GM19455 (cell line): ENCODE measurements around the gene AXDND1.

Experiments
- ATAC-seq: cut with Tn5 transposase; IDR thresholded peaks from one replicate; pipeline ENCODE4 v1.9.1; 2021; ENCODE audit not compliant: unreplicated experiment

Gene AXDND1

DNA sequence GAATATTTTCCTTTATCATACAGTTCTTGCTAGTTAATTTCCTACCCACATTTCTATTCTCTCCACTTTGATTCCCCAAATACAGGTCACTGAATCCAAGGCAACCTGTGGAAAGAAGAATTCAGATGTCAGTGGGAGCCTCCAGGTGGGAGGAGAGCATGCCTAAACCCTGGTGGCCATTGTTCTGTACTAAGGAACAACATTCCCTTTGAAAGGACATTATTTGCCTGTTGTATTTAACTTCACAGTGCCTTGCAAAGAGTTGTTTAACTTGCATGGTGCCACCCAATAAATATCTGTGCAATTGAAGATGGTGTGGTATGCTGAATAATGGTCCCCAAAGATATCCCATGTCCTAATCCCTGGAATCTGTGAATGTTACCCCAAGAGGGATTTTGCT lies 188.7 kb downstream of the AXDND1 start:
- no peak for ATAC-seq

GRCh38 chr1:179558078-179558477 lies 192.3 kb downstream of the AXDND1 start:
- ATAC-seq = no peak

DNA sequence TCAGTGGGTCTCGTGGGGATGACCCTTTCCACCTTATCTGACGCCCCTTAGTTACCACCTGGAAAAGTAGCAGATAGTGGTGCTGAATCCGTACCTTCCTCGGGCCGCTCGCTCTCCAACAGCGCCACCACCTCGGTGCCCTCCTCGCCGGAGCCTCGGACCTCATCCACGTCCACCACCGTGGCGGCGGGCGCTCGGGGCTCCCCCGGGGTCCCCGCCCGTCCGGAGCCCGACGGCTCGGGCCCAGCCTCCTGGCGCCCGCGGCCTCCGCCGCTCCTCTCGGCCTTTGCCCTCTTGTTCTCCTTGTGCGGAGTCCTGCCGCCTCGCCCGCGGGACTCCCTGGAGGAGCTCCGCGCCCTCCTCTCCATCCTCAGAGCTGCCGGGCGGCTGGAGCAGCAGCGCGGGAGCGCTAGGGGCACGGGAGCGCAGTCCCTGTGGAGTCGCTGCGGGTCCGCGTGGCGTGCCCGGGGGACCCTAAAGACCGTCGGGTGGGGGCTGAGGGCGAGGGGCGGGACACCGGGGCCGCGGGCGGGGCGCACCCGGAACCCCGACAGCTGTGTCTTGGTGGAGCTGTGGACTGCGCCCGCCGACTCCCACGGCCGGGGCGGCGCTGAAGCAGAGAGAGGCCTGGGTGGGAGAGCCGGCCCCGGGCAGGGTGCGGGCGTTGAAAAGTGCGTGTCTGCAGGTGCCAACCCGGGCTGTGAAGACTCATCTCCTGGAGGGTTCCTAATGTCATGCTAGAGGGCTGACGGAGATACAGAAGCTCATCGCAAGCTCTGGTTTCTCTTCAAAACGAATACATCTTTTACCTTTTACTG lies 209.9 kb downstream of the AXDND1 start, which contains the start of gene NPHS2:
Gene NPHS2 (minus strand): TSS at position 452 of the 818 bp plus-strand sequence. CDS start 84 bp downstream, at position 368.
- ATAC-seq = no peak

- no peak for ATAC-seq
Observed at GRCh38 chr1:179576509-179576908, 210.7 kb downstream of the AXDND1 start.

GRCh38 chr1:179583771-179584320 lies 218.1 kb downstream of the AXDND1 start:
- no peak for ATAC-seq

- no peak for ATAC-seq
Observed at GRCh38 chr1:179586107-179586823, 220.5 kb downstream of the AXDND1 start.

DNA sequence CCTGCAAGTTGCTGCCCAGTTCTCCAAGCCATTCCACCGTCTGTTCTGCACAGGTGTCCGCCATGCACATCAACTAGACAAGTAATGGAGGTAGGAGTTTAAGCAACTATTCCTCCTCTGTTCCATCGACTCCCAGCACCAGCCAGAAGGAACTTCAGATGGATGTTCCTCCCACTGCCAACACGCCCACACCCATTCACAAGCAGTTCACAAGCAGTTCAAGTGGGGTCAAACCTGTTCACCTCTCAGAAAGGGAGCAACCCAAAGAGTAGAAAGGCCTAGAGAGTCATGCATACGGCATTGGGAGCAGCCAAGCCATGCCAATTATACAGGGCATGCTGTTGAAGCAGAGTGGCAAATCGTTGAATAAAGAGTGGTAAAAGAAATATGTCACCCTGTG lies 221.6 kb downstream of the AXDND1 start:
- no peak for ATAC-seq

DNA sequence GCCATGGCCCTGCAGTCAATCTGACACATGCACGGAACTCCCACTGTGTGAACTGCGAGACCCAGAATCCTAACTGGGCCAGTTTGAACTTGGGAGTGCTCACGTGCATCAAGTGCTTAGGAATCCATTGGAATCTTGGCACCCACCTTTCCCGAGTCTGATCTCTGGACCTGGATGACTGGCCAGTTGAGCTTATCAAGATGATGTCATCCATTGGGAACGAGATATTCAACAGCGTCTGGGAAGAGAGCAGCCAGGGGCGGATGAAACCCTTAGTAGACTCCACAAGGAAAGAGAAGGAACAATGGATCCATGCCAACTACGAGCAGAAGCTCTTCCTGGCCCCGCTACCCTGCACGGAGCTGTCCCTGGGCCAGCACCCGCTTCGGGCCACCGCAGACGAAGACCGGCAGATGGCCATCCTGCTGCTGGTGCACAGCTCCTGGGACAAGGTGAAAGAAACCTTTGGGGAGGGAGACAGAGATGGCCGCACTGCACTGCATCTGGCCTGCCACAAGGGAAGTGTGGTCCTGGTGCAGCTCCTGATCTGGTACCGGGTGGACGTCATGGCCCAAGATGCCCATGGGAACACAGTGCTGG lies 222.8 kb downstream of the AXDND1 start:
- no peak for ATAC-seq

- no peak for ATAC-seq
Observed at GRCh38 chr1:179589509-179589908, 223.7 kb downstream of the AXDND1 start.

DNA sequence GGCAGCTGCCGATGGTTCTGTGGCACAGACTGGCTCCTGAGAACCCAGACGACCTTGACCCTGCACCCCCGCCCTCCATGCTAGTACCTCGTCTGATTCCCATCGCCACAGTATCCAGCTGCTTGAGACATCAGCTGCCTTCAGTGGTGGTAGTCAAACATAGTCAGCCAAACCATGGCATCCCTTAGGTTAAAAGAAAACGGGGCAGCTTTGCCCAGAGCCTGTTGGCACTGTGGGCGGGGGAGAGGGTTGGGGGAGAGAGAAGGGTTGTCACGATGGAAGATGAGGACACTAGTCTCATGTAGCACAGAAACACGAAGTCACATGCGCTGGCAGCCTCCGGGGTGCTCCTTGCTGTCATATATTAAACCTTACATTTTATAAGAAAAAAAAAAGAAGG lies 224.9 kb downstream of the AXDND1 start:
- ATAC-seq = no peak

DNA sequence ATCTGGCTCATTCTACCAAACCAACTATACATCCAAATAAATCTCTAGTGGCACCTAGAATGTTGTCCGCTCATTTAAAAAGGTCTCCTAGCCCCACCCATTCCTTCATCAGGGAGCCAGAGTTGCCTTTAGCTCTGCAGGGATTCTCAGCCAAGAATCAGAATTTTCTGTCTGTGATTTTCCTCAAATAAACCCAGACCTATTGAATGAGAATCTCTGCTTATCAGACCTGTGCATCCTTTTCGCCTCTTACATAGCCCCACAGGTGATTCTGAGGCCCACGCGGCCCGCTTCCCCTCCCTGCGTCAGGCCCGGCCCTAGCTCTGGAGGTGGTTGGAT lies 225.5 kb downstream of the AXDND1 start:
- ATAC-seq = no peak

DNA sequence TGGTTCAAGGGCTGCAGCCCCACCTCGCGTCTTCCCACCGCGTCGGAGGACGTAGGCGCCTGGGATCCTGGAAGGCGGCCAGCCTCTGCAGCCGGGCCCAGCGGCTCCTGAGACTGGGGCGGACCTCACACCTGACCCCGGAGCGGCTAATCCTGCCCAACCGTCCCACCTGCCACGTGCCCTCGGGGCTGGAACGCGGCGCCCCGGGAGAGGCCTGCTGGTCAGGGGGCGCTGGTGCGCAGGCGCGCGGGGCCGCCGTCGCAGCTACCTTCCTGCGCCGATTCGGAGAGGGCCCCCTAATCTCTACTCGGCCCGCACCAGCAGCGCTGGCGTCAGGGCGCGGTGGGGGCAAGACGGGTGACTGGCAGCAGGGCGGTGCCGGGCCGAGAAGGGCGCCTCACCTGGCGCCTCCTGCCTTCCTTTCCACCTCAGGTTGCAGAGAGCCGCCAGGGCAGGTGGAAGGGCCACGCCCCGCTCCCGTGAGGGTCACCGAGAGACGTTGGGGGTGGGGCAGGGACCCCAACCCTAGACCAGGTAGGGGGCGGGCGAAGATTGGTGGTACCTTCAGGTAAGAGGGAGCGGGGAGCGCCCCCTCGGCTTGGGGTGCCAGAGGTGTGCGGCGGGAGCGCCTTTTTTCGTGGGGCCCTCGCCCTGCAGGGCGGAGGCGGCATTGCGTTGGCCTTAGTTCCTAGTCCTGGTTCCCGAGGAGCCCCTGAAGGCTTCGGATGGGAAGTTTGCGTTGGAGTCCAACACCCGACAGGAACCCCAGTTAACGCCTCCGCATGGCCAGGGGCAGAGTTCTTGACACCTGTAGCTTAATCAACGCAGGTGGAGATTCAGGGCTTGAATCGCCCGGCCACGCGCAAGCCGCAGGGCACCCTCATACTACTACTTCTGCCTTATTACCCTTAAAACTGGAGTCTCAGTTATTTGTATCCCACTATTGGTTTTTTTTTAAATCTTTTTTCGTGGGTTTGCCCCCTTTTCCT lies 226.1 kb downstream of the AXDND1 start, which contains the start of gene TDRD5:
Gene TDRD5 (plus strand): TSS at position 241 of the 989 bp plus-strand sequence. CDS start 784 bp downstream, outside the sequence.
- no peak for ATAC-seq

GRCh38 chr1:179598631-179599030 lies 232.9 kb downstream of the AXDND1 start:
- ATAC-seq = no peak

GRCh38 chr1:179599623-179600249 lies 234.0 kb downstream of the AXDND1 start:
- no peak for ATAC-seq

DNA sequence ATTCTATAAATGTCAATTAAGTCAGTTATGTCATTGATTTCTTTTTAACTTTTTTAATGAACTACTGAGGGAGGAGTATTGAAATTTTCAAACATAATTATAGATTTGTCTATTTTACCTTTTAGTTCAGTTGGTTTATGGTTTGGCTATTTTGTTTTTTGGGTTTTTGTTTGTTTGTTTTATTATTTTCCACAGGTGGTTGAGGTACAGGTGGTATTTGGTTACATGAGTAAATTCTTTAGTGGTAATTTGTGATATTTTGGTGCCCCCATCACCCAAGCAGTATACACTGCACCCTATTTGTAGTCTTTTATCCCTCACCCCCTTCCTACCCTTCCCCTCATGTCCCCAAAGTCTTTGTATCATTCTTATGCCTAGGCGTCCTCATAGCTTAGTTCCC lies 235.3 kb downstream of the AXDND1 start:
- no peak for ATAC-seq
